WTC11 (cell line): ENCODE data around the gene TBC1D24. TPM values are rescaled to one million over a fixed set of nuclear protein-coding genes. Genes with fewer than 3 reads are reported as not detected.

Experiments
- ATAC-seq: fragments of 200-7000 bp; cut with Tn5 transposase; 2 replicates; pipeline ENCODE4 v1.10.0; 2021; ENCODE audit warnings: mild to moderate bottlenecking, moderate library complexity
- CTCF ChIA-PET: fragments of 300-600 bp; sonication (Branson Sonifier 250); formaldehyde crosslinking; loops from one replicate; lab custom pipeline; 2021; ENCODE audit warnings: antibody characterized with exemption; lab: Charles Lee
- POLR2A ChIA-PET: fragments of 350-600 bp; sonication (Branson Sonifier 250); formaldehyde crosslinking; loops from one replicate; lab custom pipeline; 2021; ENCODE audit warnings: antibody characterized with exemption; lab: Charles Lee
- DNase-seq: peaks from one replicate; pipeline ENCODE4 v3.0.0; 2021; ENCODE audit warnings: low spot score
- H3K27ac Mint-ChIP-seq: 2 replicates; pipeline ENCODE4 v1.8.0; 2021; ENCODE audit warnings: mixed read lengths
- H3K27me3 Mint-ChIP-seq: 2 replicates; pipeline ENCODE4 v1.8.0; 2021; ENCODE audit warnings: low read depth, mild to moderate bottlenecking, moderate library complexity, mixed read lengths
- H3K36me3 Mint-ChIP-seq: 2 replicates; pipeline ENCODE4 v1.8.0; 2021; ENCODE audit warnings: mixed read lengths
- H3K4me1 Mint-ChIP-seq: 2 replicates; pipeline ENCODE4 v1.8.0; 2022; ENCODE audit warnings: mixed read lengths
- H3K4me3 Mint-ChIP-seq: 2 replicates; pipeline ENCODE4 v1.8.0; 2021; ENCODE audit warnings: mild to moderate bottlenecking, moderate library complexity, mixed read lengths
- H3K9me3 Mint-ChIP-seq: 2 replicates; pipeline ENCODE4 v1.8.0; 2021; ENCODE audit warnings: mixed read lengths
- GABPB1 ChIP-seq: sonication (generic); formaldehyde crosslinking; IDR thresholded peaks from 2 replicates; pipeline ENCODE4 v1.8.1; 2023; ENCODE audit warnings: mild to moderate bottlenecking, missing genetic modification reagents
- KAT7 ChIP-seq: sonication (generic); formaldehyde crosslinking; IDR thresholded peaks from 2 replicates; pipeline ENCODE4 v1.8.1; 2023; ENCODE audit warnings: missing genetic modification reagents, mild to moderate bottlenecking, borderline replicate concordance
- NFATC4 ChIP-seq: fragments of 250-450 bp; sonication (Bioruptor Pico); IDR thresholded peaks from 2 replicates; pipeline ENCODE4 v1.9.0; 2021; ENCODE audit warnings: mild to moderate bottlenecking
- RORB ChIP-seq: fragments of 250-450 bp; sonication (Bioruptor Pico); IDR thresholded peaks from 2 replicates; pipeline ENCODE4 v1.9.0; 2021; ENCODE audit warnings: mild to moderate bottlenecking
- SMAD4 ChIP-seq: sonication (generic); formaldehyde crosslinking; IDR thresholded peaks from 2 replicates; pipeline ENCODE4 v1.8.0; 2022; ENCODE audit warnings: mild to moderate bottlenecking, missing genetic modification reagents
- ZBTB21 ChIP-seq: sonication (generic); formaldehyde crosslinking; IDR thresholded peaks from 2 replicates; pipeline ENCODE4 v1.8.1; 2023; ENCODE audit warnings: mild to moderate bottlenecking, missing genetic modification reagents, borderline replicate concordance
- ZNF121 ChIP-seq: sonication (generic); formaldehyde crosslinking; IDR thresholded peaks from 2 replicates; pipeline ENCODE4 v1.8.0; 2023; ENCODE audit warnings: missing genetic modification reagents
- ZNF232 ChIP-seq: sonication (generic); formaldehyde crosslinking; IDR thresholded peaks from 2 replicates; pipeline ENCODE4 v1.8.0; 2022; ENCODE audit warnings: mild to moderate bottlenecking, missing genetic modification reagents
- ZNF416 ChIP-seq: fragments of 250-450 bp; sonication (Bioruptor Pico); IDR thresholded peaks from 2 replicates; pipeline ENCODE4 v1.9.0; 2021; ENCODE audit warnings: mild to moderate bottlenecking, inconsistent platforms
- ZNF671 ChIP-seq: fragments of 250-450 bp; sonication (Bioruptor Pico); IDR thresholded peaks from 2 replicates; pipeline ENCODE4 v1.8.0; 2021; ENCODE audit warnings: mild to moderate bottlenecking
- total RNA-seq: library from RNA; stranded (reverse); gene quantifications from 3 replicates; pipeline ENCODE4 v1.2.3, GENCODE V29; 2021
- TF ChIP-seq, protein P1 (sequence below): sonication (generic); formaldehyde crosslinking; conservative IDR thresholded peaks from 2 replicates; pipeline ENCODE4 v1.8.1; 2022; ENCODE audit warnings: mild to moderate bottlenecking, missing genetic modification reagents
- TF ChIP-seq, protein P2 (sequence below): sonication (generic); formaldehyde crosslinking; IDR thresholded peaks from 2 replicates; pipeline ENCODE4 v1.8.1; 2022; ENCODE audit warnings: mild to moderate bottlenecking, missing genetic modification reagents, moderate library complexity, borderline replicate concordance
- TF ChIP-seq, protein P3 (sequence below): sonication (generic); formaldehyde crosslinking; IDR thresholded peaks from 2 replicates; pipeline ENCODE4 v1.8.0; 2022; ENCODE audit warnings: mild to moderate bottlenecking, missing genetic modification reagents
- TF ChIP-seq, protein P4 (sequence below): fragments of 250-450 bp; sonication (Bioruptor Pico); IDR thresholded peaks from 2 replicates; pipeline ENCODE4 v1.9.0; 2021; ENCODE audit warnings: mild to moderate bottlenecking
- TF ChIP-seq, protein P5 (sequence below): sonication (generic); formaldehyde crosslinking; IDR thresholded peaks from 2 replicates; pipeline ENCODE4 v1.8.1; 2023; ENCODE audit warnings: mild to moderate bottlenecking, missing genetic modification reagents
- TF ChIP-seq, protein P6 (sequence below): sonication (generic); formaldehyde crosslinking; IDR thresholded peaks from 2 replicates; pipeline ENCODE4 v1.8.1; 2023; ENCODE audit warnings: mild to moderate bottlenecking, moderate library complexity, missing genetic modification reagents

The TBC1D24 gene
- total RNA-seq, 1 experiment from 2014 or later = 21.0 TPM

DNA sequence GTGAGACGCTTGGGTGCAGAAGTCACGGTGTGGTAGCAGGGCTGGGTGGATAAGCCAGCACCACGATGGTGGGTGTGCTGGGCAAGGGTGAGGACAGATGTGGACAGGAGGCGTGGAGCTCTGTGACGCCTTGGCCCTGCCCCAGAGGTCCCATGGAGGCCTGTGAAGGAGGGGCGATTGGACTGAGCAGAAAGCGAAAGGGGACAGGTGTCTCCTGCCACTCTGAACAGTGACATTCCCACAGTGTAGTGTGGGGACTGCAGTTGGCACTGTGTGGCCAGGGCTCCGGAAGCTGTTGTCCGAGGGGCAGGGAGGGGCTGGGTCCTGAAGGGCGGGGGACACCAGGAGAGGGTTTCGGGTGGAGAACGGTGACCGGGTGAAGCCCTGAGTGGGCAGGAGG, 7.3 kb downstream of the TBC1D24 start:
- ATAC-seq (no peak), DNase-seq (no peak)
- TF ChIP-seq NFATC4 (no peak), KAT7 (CRISPR knock-in tag) (no peak), ZNF121 (CRISPR knock-in tag) (no peak), ZNF671 (CRISPR knock-in tag) (no peak), GABPB1 (no peak)
- Mint-ChIP-seq H3K4me1 (0 out of 2 replicates have a peak, but pooled peaks cover 2% of the 10 kb centered on the region), H3K9me3 (no peaks in the 10 kb centered on the region), H3K27me3 (peaks cover 6% of the 10 kb centered on the region), H3K27ac (peak overlapping the region; percentile 89), H3K4me3 (no peak overlapping the region), H3K36me3 (no peaks in the 10 kb centered on the region)
- CTCF ChIA-PET = interaction anchor here (0.7 to 2.4 kb wide), 3 partner anchors 9 to 19 kb away, joined by 3 to 19 read pairs (median 3); no protein-coding TSS in a partner anchor
- POLR2A ChIA-PET = no interaction called here

DNA sequence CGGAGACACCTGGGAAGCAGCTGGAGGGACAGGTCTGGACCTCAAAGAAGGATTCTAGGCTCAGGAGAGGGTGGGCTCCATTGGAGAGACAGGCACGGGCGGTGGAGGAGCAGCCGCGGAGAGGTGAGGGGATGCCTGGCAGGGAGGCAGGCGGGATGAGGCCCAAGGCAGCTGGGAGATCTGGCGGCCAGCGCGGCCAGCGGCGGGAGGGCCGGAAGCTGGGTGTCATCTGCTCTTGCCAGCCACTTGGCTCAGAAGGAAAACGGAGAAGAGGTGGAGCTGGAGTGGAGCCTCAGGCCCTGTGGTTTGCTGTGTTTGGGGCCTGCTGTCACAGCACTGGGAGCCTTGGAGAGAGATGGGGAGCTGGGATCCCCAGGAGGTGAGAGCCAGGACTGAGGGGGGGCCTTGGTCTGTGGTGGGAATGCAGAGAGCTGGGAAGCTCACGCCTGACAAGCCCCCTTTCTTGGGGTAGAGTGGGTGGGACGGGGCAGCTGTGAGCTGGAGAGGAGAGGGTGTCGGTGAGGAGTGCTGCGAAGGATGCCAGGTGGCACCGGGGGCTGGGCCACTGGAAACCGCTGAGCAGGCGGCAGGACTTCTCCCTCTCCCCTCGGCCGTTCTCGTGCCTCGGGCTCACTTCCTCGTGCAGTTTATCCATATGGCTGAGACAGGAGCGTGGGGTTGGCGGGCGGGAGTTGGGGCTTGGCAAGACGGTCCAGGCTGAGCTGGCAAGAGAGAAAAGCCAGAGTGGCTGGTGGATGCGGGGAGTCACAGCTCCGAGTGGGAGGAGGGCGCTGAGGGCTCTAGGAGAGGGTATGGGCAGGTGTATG, 8.0 kb downstream of the TBC1D24 start:
- Mint-ChIP-seq H3K9me3 (no peaks in the 10 kb centered on the region), H3K27ac (peak overlapping the region; percentile 25; the same call in 1 of the 2 replicates), H3K36me3 (no peaks in the 10 kb centered on the region), H3K4me3 (no peak overlapping the region), H3K4me1 (0 out of 2 replicates have a peak, but pooled peaks cover 4% of the 10 kb centered on the region), H3K27me3 (no peaks in the 10 kb centered on the region; the same call in 1 of the 2 replicates)
- ChIA-PET CTCF (interaction anchor here (1.2 to 2.4 kb wide), 2 partner anchors 10 to 18 kb away, joined by 3 to 19 read pairs; no protein-coding TSS in a partner anchor), POLR2A (interaction anchor here (1.2 kb wide), 1 partner anchor 13 kb away, joined by 3 read pairs; no protein-coding TSS in a partner anchor)
- TF ChIP-seq RORB (no peak), ZNF671 (CRISPR knock-in tag) (no peak), ZNF232 (CRISPR knock-in tag) (no peak), SMAD4 (CRISPR knock-in tag) (no peak)
- TF ChIP-seq, protein P1, sequence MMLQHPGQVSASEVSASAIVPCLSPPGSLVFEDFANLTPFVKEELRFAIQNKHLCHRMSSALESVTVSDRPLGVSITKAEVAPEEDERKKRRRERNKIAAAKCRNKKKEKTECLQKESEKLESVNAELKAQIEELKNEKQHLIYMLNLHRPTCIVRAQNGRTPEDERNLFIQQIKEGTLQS (CRISPR knock-in tag) = no peak
- TF ChIP-seq, protein P2, sequence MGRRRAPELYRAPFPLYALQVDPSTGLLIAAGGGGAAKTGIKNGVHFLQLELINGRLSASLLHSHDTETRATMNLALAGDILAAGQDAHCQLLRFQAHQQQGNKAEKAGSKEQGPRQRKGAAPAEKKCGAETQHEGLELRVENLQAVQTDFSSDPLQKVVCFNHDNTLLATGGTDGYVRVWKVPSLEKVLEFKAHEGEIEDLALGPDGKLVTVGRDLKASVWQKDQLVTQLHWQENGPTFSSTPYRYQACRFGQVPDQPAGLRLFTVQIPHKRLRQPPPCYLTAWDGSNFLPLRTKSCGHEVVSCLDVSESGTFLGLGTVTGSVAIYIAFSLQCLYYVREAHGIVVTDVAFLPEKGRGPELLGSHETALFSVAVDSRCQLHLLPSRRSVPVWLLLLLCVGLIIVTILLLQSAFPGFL (CRISPR knock-in tag) = no peak
- TF ChIP-seq, protein P3, sequence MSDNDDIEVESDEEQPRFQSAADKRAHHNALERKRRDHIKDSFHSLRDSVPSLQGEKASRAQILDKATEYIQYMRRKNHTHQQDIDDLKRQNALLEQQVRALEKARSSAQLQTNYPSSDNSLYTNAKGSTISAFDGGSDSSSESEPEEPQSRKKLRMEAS (CRISPR knock-in tag) = no peak
- TF ChIP-seq, protein P4, sequence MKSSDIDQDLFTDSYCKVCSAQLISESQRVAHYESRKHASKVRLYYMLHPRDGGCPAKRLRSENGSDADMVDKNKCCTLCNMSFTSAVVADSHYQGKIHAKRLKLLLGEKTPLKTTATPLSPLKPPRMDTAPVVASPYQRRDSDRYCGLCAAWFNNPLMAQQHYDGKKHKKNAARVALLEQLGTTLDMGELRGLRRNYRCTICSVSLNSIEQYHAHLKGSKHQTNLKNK (CRISPR knock-in tag) = no peak
- no peak for ATAC-seq
- no peak for DNase-seq

DNA sequence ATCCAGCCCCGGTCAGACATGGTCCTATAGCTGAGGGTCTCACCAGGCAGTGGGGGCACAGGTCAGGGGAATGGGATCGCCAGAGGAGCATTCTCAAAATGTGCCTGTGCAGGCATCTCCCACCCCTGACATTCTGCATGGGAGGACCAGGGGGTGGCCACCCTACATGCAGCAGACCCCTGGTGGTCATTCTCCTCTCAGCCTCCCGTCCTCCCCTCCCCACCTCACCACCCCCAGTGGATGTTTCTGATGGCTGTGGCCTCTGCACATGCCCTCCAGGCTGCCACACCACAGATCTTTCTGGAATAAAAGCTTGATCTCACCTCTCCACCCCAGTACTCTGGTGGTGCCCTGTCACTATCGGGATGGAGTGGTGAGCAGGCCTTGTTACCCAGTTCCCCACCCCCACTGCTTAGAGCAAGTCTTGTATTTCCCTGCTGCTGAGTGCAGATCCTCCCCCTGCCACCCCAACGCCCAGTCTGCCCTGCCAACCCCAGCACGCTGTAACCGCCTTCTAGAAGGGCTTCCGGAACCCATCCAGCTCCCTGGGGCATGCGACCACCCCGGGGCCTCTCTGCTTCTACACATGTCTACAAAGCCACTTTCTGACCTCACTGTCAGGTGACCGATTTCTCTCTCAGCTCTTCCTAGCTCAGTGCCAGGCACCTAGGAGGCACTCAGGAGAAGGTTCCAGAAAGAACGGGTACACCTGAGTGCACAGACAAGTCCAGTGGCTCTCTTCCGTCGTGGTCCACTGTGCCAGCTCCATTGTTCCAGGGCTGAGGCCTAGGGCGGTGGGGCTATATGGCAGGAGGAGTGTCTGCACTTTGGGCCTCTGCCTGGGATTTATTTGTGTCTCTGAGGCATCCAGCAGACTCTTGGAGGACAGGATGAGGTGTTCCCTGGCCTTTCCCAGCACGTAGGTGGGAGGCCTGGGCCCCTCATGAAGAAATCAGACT, 9.3 kb downstream of the TBC1D24 start:
- 0 out of 2 replicates have a peak, but pooled peaks cover 4% of the 10 kb centered on the region for H3K4me1 Mint-ChIP-seq
- H3K36me3 Mint-ChIP-seq = no peaks in the 10 kb centered on the region
- H3K9me3 Mint-ChIP-seq = no peaks in the 10 kb centered on the region
- no peaks in the 10 kb centered on the region; the same call in 1 of the 2 replicates for H3K27me3 Mint-ChIP-seq
- CTCF ChIA-PET = interaction anchor here (2.4 kb wide), 1 partner anchor 17 kb away, joined by 19 read pairs; no protein-coding TSS in a partner anchor
- H3K4me3 Mint-ChIP-seq = no peak overlapping the region
- no peak for DNase-seq
- POLR2A ChIA-PET = interaction anchor here (1.2 kb wide), 1 partner anchor 15 kb away, joined by 3 read pairs; no protein-coding TSS in a partner anchor
- TF ChIP-seq ZNF416 (CRISPR knock-in tag) = no peak
- no peak for TF ChIP-seq ZBTB21 (CRISPR knock-in tag)
- TF ChIP-seq, protein P5, sequence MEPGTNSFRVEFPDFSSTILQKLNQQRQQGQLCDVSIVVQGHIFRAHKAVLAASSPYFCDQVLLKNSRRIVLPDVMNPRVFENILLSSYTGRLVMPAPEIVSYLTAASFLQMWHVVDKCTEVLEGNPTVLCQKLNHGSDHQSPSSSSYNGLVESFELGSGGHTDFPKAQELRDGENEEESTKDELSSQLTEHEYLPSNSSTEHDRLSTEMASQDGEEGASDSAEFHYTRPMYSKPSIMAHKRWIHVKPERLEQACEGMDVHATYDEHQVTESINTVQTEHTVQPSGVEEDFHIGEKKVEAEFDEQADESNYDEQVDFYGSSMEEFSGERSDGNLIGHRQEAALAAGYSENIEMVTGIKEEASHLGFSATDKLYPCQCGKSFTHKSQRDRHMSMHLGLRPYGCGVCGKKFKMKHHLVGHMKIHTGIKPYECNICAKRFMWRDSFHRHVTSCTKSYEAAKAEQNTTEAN (CRISPR knock-in tag) = no peak
- TF ChIP-seq, protein P3 (CRISPR knock-in tag) = no peak
- TF ChIP-seq, protein P6, sequence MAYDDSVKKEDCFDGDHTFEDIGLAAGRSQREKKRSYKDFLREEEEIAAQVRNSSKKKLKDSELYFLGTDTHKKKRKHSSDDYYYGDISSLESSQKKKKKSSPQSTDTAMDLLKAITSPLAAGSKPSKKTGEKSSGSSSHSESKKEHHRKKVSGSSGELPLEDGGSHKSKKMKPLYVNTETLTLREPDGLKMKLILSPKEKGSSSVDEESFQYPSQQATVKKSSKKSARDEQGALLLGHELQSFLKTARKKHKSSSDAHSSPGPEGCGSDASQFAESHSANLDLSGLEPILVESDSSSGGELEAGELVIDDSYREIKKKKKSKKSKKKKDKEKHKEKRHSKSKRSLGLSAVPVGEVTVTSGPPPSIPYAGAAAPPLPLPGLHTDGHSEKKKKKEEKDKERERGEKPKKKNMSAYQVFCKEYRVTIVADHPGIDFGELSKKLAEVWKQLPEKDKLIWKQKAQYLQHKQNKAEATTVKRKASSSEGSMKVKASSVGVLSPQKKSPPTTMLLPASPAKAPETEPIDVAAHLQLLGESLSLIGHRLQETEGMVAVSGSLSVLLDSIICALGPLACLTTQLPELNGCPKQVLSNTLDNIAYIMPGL (CRISPR knock-in tag) = no peak
- TF ChIP-seq, all 79 proteins: peak for 0
- ATAC-seq = no peak
- H3K27ac Mint-ChIP-seq = peak overlapping the region; percentile 57
